Measurements from ENCODE around the gene NUDT3. TPM values are rescaled to one million over a fixed set of nuclear protein-coding genes. Genes with fewer than 3 reads are reported as not detected.

Gene NUDT3
- polyA plus RNA-seq, 3 donors: 9.3 to 33.3 (median 10.9) TPM

- H3K4me1 Mint-ChIP-seq: peaks cover 53% of the 10 kb centered on the region
- Histone ChIP-seq H3K9ac (ENCODE audit: insufficient read depth, low read length, poor library complexity, severe bottlenecking) (no peak overlapping the region), H3K9me3 (replicated peaks in 1 of 2; ENCODE audit: control insufficient read depth in 1 of 2, insufficient read depth in 1 of 2, low read length in 2 of 2) (no peaks in the 10 kb centered on the region), H3K4me1 (ENCODE audit: control insufficient read depth in 1 of 2, insufficient read depth in 2 of 2, low read length in 2 of 2) (peaks cover 50 to 62% of the 10 kb centered on the region in 2 donors), H3K4me2 (replicated peaks; ENCODE audit: extremely low read depth, low read length, poor library complexity, severe bottlenecking) (peak overlapping the region; percentile 43), H2AFZ (ENCODE audit: insufficient read depth, low read depth, low read length, poor library complexity, severe bottlenecking) (no peak overlapping the region), H3K4me3 (replicated peaks in 1 of 3; ENCODE audit: low read depth in 2 of 3, low read length in 3 of 3) (peak overlapping the region in 1 of 3 experiments; percentile 30), H3K36me3 (replicated peaks in 1 of 2; ENCODE audit: control insufficient read depth in 1 of 2, insufficient read depth in 2 of 2, low read length in 2 of 2) (peaks cover 0 to 7% of the 10 kb centered on the region in 2 donors), H3K79me2 (ENCODE audit: insufficient read depth, low read length) (peaks cover 93% of the 10 kb centered on the region), H4K20me1 (ENCODE audit: insufficient read depth, low read length) (peaks cover 88% of the 10 kb centered on the region), H3K27ac (ENCODE audit: low read depth in 1 of 2, low read length in 2 of 2) (peak overlapping the region; percentile 56 to 82), H3K27me3 (ENCODE audit: control insufficient read depth in 2 of 2, insufficient read depth in 2 of 2, low read length in 2 of 2) (no peaks in the 10 kb centered on the region)
- H3K36me3 Mint-ChIP-seq: peaks cover 12 to 13% of the 10 kb centered on the region in 2 donors
- peak overlapping the region; percentile 40 to 53 for H3K4me3 Mint-ChIP-seq
- H3K9me3 Mint-ChIP-seq: peaks cover 0 to 4% (median 0%) of the 10 kb centered on the region in 7 donors
- H3K27ac Mint-ChIP-seq: peak overlapping the region; percentile 87 to 95 (median 92)
- TF ChIP-seq CTCF (IDR thresholded peaks at IDR 0.05): no peak
- 30% methylated on average over 2 of the region's 5 CpGs for WGBS (ENCODE audit: insufficient coverage)
- intact Hi-C loops (cut with micrococcal nuclease): no loop called here
- DNase-seq: peak; percentile 59 to 80 (median 67)
- peaks cover 0 to 2% (median 0%) of the 10 kb centered on the region in 3 donors for H3K27me3 Mint-ChIP-seq (ENCODE audit: low read depth in 3 of 3)
Measured at GRCh38 chr6:34370361-34370760, 22.1 kb downstream of the NUDT3 start.

- Mint-ChIP-seq H3K4me1 (peaks cover 56% of the 10 kb centered on the region), H3K36me3 (peaks cover 12 to 13% of the 10 kb centered on the region in 2 donors), H3K9me3 (peaks cover 0 to 4% (median 0%) of the 10 kb centered on the region in 7 donors), H3K27ac (peak overlapping the region in 6 of 7 donors; percentile 36 to 92 (median 84)), H3K4me3 (no peak overlapping the region), H3K27me3 (ENCODE audit: low read depth in 3 of 3) (peaks cover 0 to 2% (median 0%) of the 10 kb centered on the region in 3 donors)
- H3K4me1 ChIP-seq (ENCODE audit: control insufficient read depth in 1 of 2, insufficient read depth in 2 of 2, low read length in 2 of 2): peaks cover 40 to 52% of the 10 kb centered on the region in 2 donors
- H2AFZ ChIP-seq (ENCODE audit: insufficient read depth, low read depth, low read length, poor library complexity, severe bottlenecking): no peak overlapping the region
- H3K9ac ChIP-seq (ENCODE audit: insufficient read depth, low read length, poor library complexity, severe bottlenecking): no peak overlapping the region
- no peaks in the 10 kb centered on the region for H3K9me3 ChIP-seq (replicated peaks in 1 of 2; ENCODE audit: control insufficient read depth in 1 of 2, insufficient read depth in 1 of 2, low read length in 2 of 2)
- H3K4me2 ChIP-seq (replicated peaks; ENCODE audit: extremely low read depth, low read length, poor library complexity, severe bottlenecking): no peak overlapping the region
- WGBS (ENCODE audit: insufficient coverage): no CpG with 5 or more reads among the region's 4 CpGs
- peak overlapping the region in 1 of 2 donors; percentile 82 for H3K27ac ChIP-seq (ENCODE audit: low read depth in 1 of 2, low read length in 2 of 2)
- peaks cover 0 to 7% of the 10 kb centered on the region in 2 donors for H3K36me3 ChIP-seq (replicated peaks in 1 of 2; ENCODE audit: control insufficient read depth in 1 of 2, insufficient read depth in 2 of 2, low read length in 2 of 2)
- intact Hi-C loops (cut with micrococcal nuclease): no loop called here
- DNase-seq: no peak
- H4K20me1 ChIP-seq (ENCODE audit: insufficient read depth, low read length): peaks cover 88% of the 10 kb centered on the region
- H3K27me3 ChIP-seq (ENCODE audit: control insufficient read depth in 2 of 2, insufficient read depth in 2 of 2, low read length in 2 of 2): no peaks in the 10 kb centered on the region
- no peak overlapping the region for H3K4me3 ChIP-seq (replicated peaks in 1 of 3; ENCODE audit: low read depth in 2 of 3, low read length in 3 of 3)
- peaks cover 93% of the 10 kb centered on the region for H3K79me2 ChIP-seq (ENCODE audit: insufficient read depth, low read length)
- TF ChIP-seq CTCF (IDR thresholded peaks at IDR 0.05): no peak
Measured at GRCh38 chr6:34369385-34369784, 23.1 kb downstream of the NUDT3 start.
